Measurements from ENCODE around the gene MMGT1.
"Not testable (repeated sequence)": the region's sequence is repeated elsewhere in the genome, so short reads cannot be mapped to it uniquely, and the experiment has no call there.

MMGT1 gene

GRCh38 chrX:135923353-135923752 lies 50.4 kb downstream of the MMGT1 start:
- DNase-seq (ENCODE audit: low read depth in 3 of 3) = no peak

GRCh38 chrX:135920516-135920915 lies 53.3 kb downstream of the MMGT1 start:
- DNase-seq (ENCODE audit: low read depth in 3 of 3) = not testable (repeated sequence)

GRCh38 chrX:135914404-135914803 lies 59.4 kb downstream of the MMGT1 start:
- no peak for DNase-seq (ENCODE audit: low read depth in 3 of 3)
